GM12878 (cell line): ENCODE measurements around the gene IL17RA. TPM values are rescaled to one million over a fixed set of nuclear protein-coding genes. Genes with fewer than 3 reads are reported as not detected.

Experiments
- ATAC-seq: fragments of 200-7000 bp; cut with Tn5 transposase; 3 replicates; pipeline ENCODE4 v1.9.1; 2020; ENCODE audit warnings: mild to moderate bottlenecking, moderate library complexity
- BruUV-seq: library from RNA; stranded (reverse); fragments of 400-500 nt; replicated peaks from 2 replicates; lab custom pipeline; 2021; lab: Mats Ljungman, UMichigan
- CTCF ChIA-PET: fragments of 300-600 bp; sonication (Branson Sonifier 250); formaldehyde crosslinking; extraction: SDS; loops from one replicate; lab custom pipeline; 2021; ENCODE audit warnings: inconsistent platforms; lab: Yijun Ruan, JAX
- POLR2A ChIA-PET: fragments of 350-600 bp; formaldehyde crosslinking; extraction: SDS; loops from one replicate; lab custom pipeline; 2021; ENCODE audit warnings: inconsistent platforms; lab: Charles Lee
- RAD21 ChIA-PET: fragments of 300-600 bp; sonication (Branson Sonifier 250); formaldehyde crosslinking; loops from one replicate; lab custom pipeline; 2023; ENCODE audit warnings: antibody characterized with exemption; ENCODE audit not compliant: unreplicated experiment; lab: Charles Lee
- SMC1A ChIA-PET: fragments of 300-600 bp; sonication (Branson Sonifier 250); formaldehyde crosslinking; loops from one replicate; lab custom pipeline; 2023; ENCODE audit not compliant: unreplicated experiment, uncharacterized antibody; lab: Charles Lee
- DNase-seq: peaks from one replicate; pipeline ENCODE4 v3.0.0-alpha.2; 2011; ENCODE audit warnings: low read depth, low spot score
- FAIRE-seq: peaks from 3 replicates; lab custom pipeline; 2011; peaks lifted over from hg19 to GRCh38; lab: Jason Lieb, UNC
- H2AFZ ChIP-seq: 2 replicates; pipeline ENCODE4 v1.6.0; 2011; ENCODE audit warnings: low read depth, low read length, control low read depth; ENCODE audit not compliant: control insufficient read depth
- H3K27ac ChIP-seq: 2 replicates; pipeline ENCODE4 v1.5.1; 2011; ENCODE audit warnings: control low read depth; ENCODE audit not compliant: control insufficient read depth, insufficient read depth
- H3K27me3 ChIP-seq, 2 experiments: replicated peaks in 1 of 2; 2 replicates each; pipeline versions ENCODE4 v1.6.0 to v1.6.1; 2011; ENCODE audit warnings: low read length in 1 of 2; ENCODE audit not compliant: control insufficient read depth in 2 of 2, insufficient read depth in 2 of 2
- H3K36me3 ChIP-seq, 2 experiments: 2 replicates each; pipeline ENCODE4 v1.5.1; 2011; ENCODE audit warnings: low read length in 1 of 2; ENCODE audit not compliant: control insufficient read depth in 2 of 2, insufficient read depth in 2 of 2
- H3K4me1 ChIP-seq: 2 replicates; pipeline ENCODE4 v1.6.1; 2011; ENCODE audit warnings: mild to moderate bottlenecking, low read length, moderate library complexity, mixed read lengths; ENCODE audit not compliant: control insufficient read depth, insufficient read depth
- H3K4me2 ChIP-seq: 2 replicates; pipeline ENCODE4 v1.6.0; 2011; ENCODE audit warnings: control low read depth; ENCODE audit not compliant: control insufficient read depth, insufficient read depth
- H3K4me3 ChIP-seq: fragments of 200-600 bp; sonication (generic); 2 replicates; pipeline ENCODE4 v1.5.1; 2016
- H3K79me2 ChIP-seq: 2 replicates; pipeline ENCODE4 v1.6.0; 2011; ENCODE audit warnings: low read length; ENCODE audit not compliant: control insufficient read depth, insufficient read depth
- H3K9ac ChIP-seq: 2 replicates; pipeline ENCODE4 v1.8.0; 2011; ENCODE audit warnings: low read length, control low read depth, mixed read lengths; ENCODE audit not compliant: control insufficient read depth, insufficient read depth
- H3K9me3 ChIP-seq: replicated peaks from 3 replicates; pipeline ENCODE4 v1.5.1; 2011; ENCODE audit warnings: mild to moderate bottlenecking, low read length; ENCODE audit not compliant: control insufficient read depth, insufficient read depth
- H4K20me1 ChIP-seq: 2 replicates; pipeline ENCODE4 v1.6.0; 2011; ENCODE audit not compliant: control insufficient read depth, insufficient read depth
- ATF2 ChIP-seq: IDR thresholded peaks from 2 replicates; pipeline ENCODE4 v1.6.1; 2012; ENCODE audit warnings: low read length, inconsistent platforms
- BRCA1 ChIP-seq: IDR thresholded peaks from 2 replicates; pipeline ENCODE4 v1.6.1; 2011; ENCODE audit warnings: low read depth, low read length, improper control_type of control experiment
- EGR1 ChIP-seq, 2 experiments: IDR thresholded peaks; 1 replicate in 1 of 2; 2 replicates in 1 of 2; pipeline ENCODE4 v1.6.1; 2011 to 2012; ENCODE audit warnings: low read depth in 2 of 2, low read length in 2 of 2, borderline replicate concordance in 1 of 2, mild to moderate bottlenecking in 1 of 2, moderate library complexity in 1 of 2
- ESRRA ChIP-seq: IDR thresholded peaks from 2 replicates; pipeline ENCODE4 v1.6.1; 2012; ENCODE audit warnings: mild to moderate bottlenecking, low read length, improper control_type of control experiment
- FOXM1 ChIP-seq: IDR thresholded peaks from 2 replicates; pipeline ENCODE4 v1.6.1; 2012; ENCODE audit warnings: low read depth, mild to moderate bottlenecking, inconsistent platforms, low read length, moderate library complexity
- HDAC6 ChIP-seq: fragments of 200-600 bp; sonication (generic); IDR thresholded peaks from one replicate; pipeline ENCODE4 v1.8.0; 2017; ENCODE audit warnings: antibody characterized with exemption; ENCODE audit not compliant: unreplicated experiment
- KDM1A ChIP-seq: fragments of 200-600 bp; sonication (generic); IDR thresholded peaks from 2 replicates; pipeline ENCODE4 v1.6.1; 2016; ENCODE audit warnings: borderline replicate concordance
- KLF5 ChIP-seq: fragments of 450-650 bp; IDR thresholded peaks from 2 replicates; pipeline ENCODE4 v1.6.1; 2014; ENCODE audit warnings: mild to moderate bottlenecking; ENCODE audit not compliant: partially characterized antibody
- MXI1 ChIP-seq: fragments of 150-350 bp; IDR thresholded peaks from 2 replicates; pipeline ENCODE4 v1.6.1; 2011; ENCODE audit warnings: low read depth, mild to moderate bottlenecking, inconsistent platforms, low read length, improper control_type of control experiment
- NFXL1 ChIP-seq: fragments of 450-650 bp; IDR thresholded peaks from 2 replicates; pipeline ENCODE4 v1.6.1; 2017; ENCODE audit warnings: antibody characterized with exemption, mild to moderate bottlenecking, borderline replicate concordance
- NR2C1 ChIP-seq: fragments of 450-650 bp; IDR thresholded peaks from 2 replicates; pipeline ENCODE4 v1.6.1; 2017; ENCODE audit warnings: antibody characterized with exemption, mild to moderate bottlenecking, moderate library complexity
- RB1 ChIP-seq: fragments of 450-650 bp; formaldehyde crosslinking; IDR thresholded peaks from 2 replicates; pipeline ENCODE4 v1.6.1; 2017; ENCODE audit warnings: mild to moderate bottlenecking, borderline replicate concordance
- RCOR1 ChIP-seq: conservative IDR thresholded peaks from 2 replicates; pipeline ENCODE4 v1.6.1; 2012; ENCODE audit warnings: low read depth, low read length, improper control_type of control experiment
- SMAD1 ChIP-seq: fragments of 450-650 bp; IDR thresholded peaks from 2 replicates; pipeline ENCODE4 v1.6.1; 2018; ENCODE audit warnings: mild to moderate bottlenecking, low read depth; ENCODE audit not compliant: partially characterized antibody
- SP1 ChIP-seq: IDR thresholded peaks from one replicate; pipeline ENCODE4 v1.6.1; 2011; ENCODE audit warnings: low read depth, low read length
- ZNF24 ChIP-seq: fragments of 450-650 bp; IDR thresholded peaks from 2 replicates; pipeline ENCODE4 v1.6.1; 2017; ENCODE audit warnings: antibody characterized with exemption, mild to moderate bottlenecking
- ZNF274 ChIP-seq: IDR thresholded peaks from one replicate; pipeline ENCODE4 v1.8.0; 2011; ENCODE audit not compliant: insufficient read length, insufficient read depth
- ZNF622 ChIP-seq: fragments of 450-650 bp; IDR thresholded peaks from 2 replicates; pipeline ENCODE4 v1.6.1; 2017; ENCODE audit warnings: mild to moderate bottlenecking, inconsistent platforms
- WGBS: methylation state at CpG from one replicate; pipeline ENCODE4 v1.1.6; 2016; ENCODE audit warnings: low lambda C conversion rate; ENCODE audit not compliant: insufficient replicate concordance, insufficient coverage; ENCODE audit errors: missing lambda C conversion rate; 5-methylcytosine and 5-hydroxymethylcytosine counted together
- in situ Hi-C: fragments of 300-500 bp; cut with MboI; formaldehyde crosslinking; loops from 9 replicates; pipeline ENCODE4 v1.14.3; 2018; ENCODE audit warnings: mixed read lengths
- intact Hi-C: fragments of 100-400 bp; cut with micrococcal nuclease; formaldehyde crosslinking; loops from one replicate; pipeline ENCODE4 v1.14.2; 2022; ENCODE audit not compliant: unreplicated experiment
- polyA plus RNA-seq, 11 experiments: library from polyadenylated mRNA; depleted of rRNA in 4 of 11; unstranded in 6 of 11; stranded (reverse) in 5 of 11; fragments of >200 nt; fragmentation: Nextera tagmentation in 4 of 11; fragmentation: Illumina TruSeq in 1 of 11; extraction: Ambion mirVana in 4 of 11; extraction: Trizol in 1 of 11; gene quantifications; 1 replicate in 1 of 11; 2 replicates in 10 of 11; pipeline versions ENCODE4 v1.2.1 to v1.2.3, GENCODE V29; 2011 to 2016; ENCODE audit warnings: inconsistent platforms in 2 of 11, missing spikeins in 2 of 11, low read depth in 1 of 11
- total RNA-seq, 4 experiments: library from RNA; depleted of rRNA in 3 of 4; stranded (reverse); fragments of >200 nt in 3 of 4; fragmentation: Illumina TruSeq in 1 of 4; extraction: Trizol in 1 of 4; gene quantifications; 2 replicates each; pipeline versions ENCODE4 v1.2.1 to v1.2.3, GENCODE V29; 2013 to 2021

IL17RA gene
- total and polyA plus RNA-seq, 10 of the 15 experiments (the other 5 are each of a cell fraction or from before 2014, with no cell fraction given), result 0.71 to 10.2 (median 4.2) TPM

GRCh38 chr22:17065433-17065832, 19.4 kb upstream of the IL17RA start:
- in situ Hi-C loops (no loop called here), intact Hi-C loops (no loop called here)
- Histone ChIP-seq H3K4me1 (no peaks in the 10 kb centered on the region), H3K79me2 (no peaks in the 10 kb centered on the region), H3K27me3 (no peaks in the 10 kb centered on the region), H4K20me1 (no peaks in the 10 kb centered on the region), H3K27ac (no peak overlapping the region), H3K4me3 (no peak overlapping the region), H3K4me2 (no peak overlapping the region), H3K9ac (no peak overlapping the region), H3K9me3 (no peaks in the 10 kb centered on the region), H2AFZ (no peak overlapping the region), H3K36me3 (peaks cover 0 to 4% of the 10 kb centered on the region in 2 experiments; a peak in 2 of 4 replicates)
- ChIA-PET RAD21 (no interaction called here), POLR2A (no interaction called here), SMC1A (no interaction called here), CTCF (no interaction called here)
- 66% methylated on average over 7 of the region's 7 CpGs for WGBS
- no peak for ATAC-seq
- TF ChIP-seq EGR1 (IDR thresholded peaks at IDR 0.05; ENCODE audit: borderline replicate concordance in 1 of 2, low read depth in 2 of 2, low read length in 2 of 2) (no peak), MXI1 (no peak), ZNF24 (no peak), NR2C1 (no peak), SMAD1 (no peak), HDAC6 (no peak), NFXL1 (no peak)
- BruUV-seq, result no TSS peak
- no peak for DNase-seq
- FAIRE-seq, result no peak

- intact Hi-C loops, result no loop called here
- H3K9ac ChIP-seq, result no peak overlapping the region
- H3K36me3 ChIP-seq, result no peaks in the 10 kb centered on the region
- no peaks in the 10 kb centered on the region for H3K4me1 ChIP-seq
- no peaks in the 10 kb centered on the region for H3K9me3 ChIP-seq
- H2AFZ ChIP-seq, result no peak overlapping the region
- no peaks in the 10 kb centered on the region for H3K79me2 ChIP-seq
- ChIA-PET POLR2A (no interaction called here), RAD21 (no interaction called here), SMC1A (interaction anchor here (1.3 to 1.5 kb wide), 2 partner anchors 26 to 132 kb away, joined by 3 to 4 read pairs; no protein-coding TSS in a partner anchor), CTCF (interaction anchor here (1.2 kb wide), 2 partner anchors 99 to 129 kb away, joined by 4 read pairs; no protein-coding TSS in a partner anchor)
- no peak overlapping the region for H3K4me3 ChIP-seq
- no peak overlapping the region for H3K4me2 ChIP-seq
- 72% methylated on average over 1 of the region's 1 CpG for WGBS
- H3K27ac ChIP-seq, result no peak overlapping the region
- no peaks in the 10 kb centered on the region for H3K27me3 ChIP-seq
- in situ Hi-C loops, result no loop called here
- ATAC-seq (no peak), DNase-seq (no peak), FAIRE-seq (no peak)
- no peaks in the 10 kb centered on the region for H4K20me1 ChIP-seq
- BruUV-seq, result no TSS peak
- TF ChIP-seq KDM1A (no peak), BRCA1 (no peak), RCOR1 (no peak), SP1 (no peak), ZNF274 (no peak), ATF2 (no peak), ZNF622 (no peak), ESRRA (no peak), KLF5 (no peak), FOXM1 (no peak), RB1 (no peak)
These were observed 11.9 kb upstream of the IL17RA start for GRCh38 chr22:17072877-17073276.
